IMR-90 (cell line): ENCODE results near the gene PSMC6. TPM values are rescaled to one million over a fixed set of nuclear protein-coding genes. Genes with fewer than 3 reads are reported as not detected.

ENCODE experiments used
- ATAC-seq: fragments of 200-7000 bp; cut with Tn5 transposase; 2 replicates; pipeline ENCODE4 v1.9.1; 2020; ENCODE audit warnings: low read depth, mild to moderate bottlenecking, moderate library complexity
- BruUV-seq: library from RNA; stranded (reverse); fragments of 400-500 nt; replicated peaks from 2 replicates; lab custom pipeline; 2021; lab: Mats Ljungman, UMichigan
- CTCF ChIA-PET: fragments of 300-600 bp; formaldehyde crosslinking; extraction: SDS; loops from one replicate; lab custom pipeline; 2021; ENCODE audit warnings: antibody characterized with exemption; lab: Yijun Ruan, JAX
- POLR2A ChIA-PET: fragments of 300-600 bp; sonication (Branson Sonifier 250); formaldehyde crosslinking; loops from one replicate; lab custom pipeline; 2022; ENCODE audit warnings: antibody characterized with exemption; ENCODE audit not compliant: unreplicated experiment; lab: Charles Lee
- DNase-seq: peaks from one replicate; pipeline ENCODE4 v3.0.0; 2013
- H2AFZ ChIP-seq: replicated peaks from 2 replicates; pipeline ENCODE3; 2013; ENCODE audit warnings: low read length, mild to moderate bottlenecking; ENCODE audit not compliant: poor library complexity
- H2AK5ac ChIP-seq: 2 replicates; pipeline ENCODE4 v1.6.1; 2013; ENCODE audit warnings: low read depth, low read length, inconsistent platforms
- H2AK9ac ChIP-seq: replicated peaks from 2 replicates; pipeline ENCODE3; 2013; ENCODE audit warnings: mild to moderate bottlenecking, low read depth, low read length, moderate library complexity; ENCODE audit not compliant: poor library complexity
- H2BK120ac ChIP-seq: 2 replicates; pipeline ENCODE4 v1.6.1; 2013; ENCODE audit warnings: low read depth, low read length, inconsistent platforms
- H2BK15ac ChIP-seq: 3 replicates; pipeline ENCODE4 v1.6.1; 2013; ENCODE audit warnings: low read depth, low read length, inconsistent platforms
- H2BK20ac ChIP-seq: 2 replicates; pipeline ENCODE4 v1.6.1; 2013; ENCODE audit warnings: low read depth, mild to moderate bottlenecking, inconsistent platforms, low read length, moderate library complexity
- H2BK5ac ChIP-seq: 2 replicates; pipeline ENCODE4 v1.6.1; 2013; ENCODE audit warnings: mild to moderate bottlenecking, low read depth, low read length, inconsistent platforms; ENCODE audit not compliant: poor library complexity, severe bottlenecking
- H3K14ac ChIP-seq: replicated peaks from 2 replicates; pipeline ENCODE4 v1.6.1; 2013; ENCODE audit warnings: low read depth, low read length, inconsistent platforms
- H3K18ac ChIP-seq: 2 replicates; pipeline ENCODE4 v1.6.1; 2013; ENCODE audit warnings: low read depth, low read length, control low read depth
- H3K23ac ChIP-seq: 2 replicates; pipeline ENCODE4 v1.6.1; 2013; ENCODE audit warnings: low read depth, low read length, inconsistent platforms
- H3K27ac ChIP-seq: 2 replicates; pipeline ENCODE4 v1.5.1; 2013; ENCODE audit warnings: mild to moderate bottlenecking, control low read depth, low read length; ENCODE audit not compliant: insufficient read depth
- H3K27me3 ChIP-seq: 2 replicates; pipeline ENCODE4 v1.6.1; 2013; ENCODE audit warnings: low read length; ENCODE audit not compliant: control insufficient read depth, insufficient read depth
- H3K36me3 ChIP-seq: 2 replicates; pipeline ENCODE4 v1.6.1; 2013; ENCODE audit warnings: low read length, mixed read lengths; ENCODE audit not compliant: control insufficient read depth, insufficient read depth
- H3K4ac ChIP-seq: 2 replicates; pipeline ENCODE4 v1.6.1; 2013; ENCODE audit warnings: low read depth, low read length, inconsistent platforms
- H3K4me1 ChIP-seq: 2 replicates; pipeline ENCODE4 v1.6.1; 2013; ENCODE audit warnings: low read length, mixed read lengths; ENCODE audit not compliant: control insufficient read depth, insufficient read depth
- H3K4me2 ChIP-seq: 2 replicates; pipeline ENCODE4 v1.6.1; 2013; ENCODE audit warnings: low read depth, mild to moderate bottlenecking, control low read depth, low read length, moderate library complexity
- H3K4me3 ChIP-seq: 2 replicates; pipeline ENCODE4 v1.5.1; 2013; ENCODE audit warnings: low read depth, mild to moderate bottlenecking, control low read depth, low read length, moderate library complexity; ENCODE audit not compliant: insufficient read depth
- H3K56ac ChIP-seq: 2 replicates; pipeline ENCODE4 v1.6.1; 2013; ENCODE audit warnings: low read length, inconsistent platforms; ENCODE audit not compliant: insufficient read depth; ENCODE audit errors: extremely low read depth
- H3K79me1 ChIP-seq, 2 experiments: 2 replicates each; pipeline ENCODE4 v1.6.1; 2013; ENCODE audit warnings: low read length in 2 of 2, inconsistent platforms in 1 of 2, low read depth in 1 of 2
- H3K9ac ChIP-seq: 2 replicates; pipeline ENCODE4 v1.6.1; 2013; ENCODE audit warnings: low read depth, low read length, control low read depth
- H3K9me1 ChIP-seq: 2 replicates; pipeline ENCODE4 v1.6.1; 2013; ENCODE audit warnings: low read length, inconsistent platforms; ENCODE audit not compliant: insufficient read depth
- H3K9me3 ChIP-seq: 2 replicates; pipeline ENCODE4 v1.6.1; 2013; ENCODE audit warnings: low read length; ENCODE audit not compliant: control insufficient read depth, insufficient read depth
- H4K20me1 ChIP-seq: 2 replicates; pipeline ENCODE4 v1.6.1; 2013; ENCODE audit warnings: low read length, inconsistent platforms; ENCODE audit not compliant: insufficient read depth
- H4K5ac ChIP-seq: 2 replicates; pipeline ENCODE4 v1.6.1; 2013; ENCODE audit warnings: mild to moderate bottlenecking, low read depth, low read length, control low read depth
- H4K8ac ChIP-seq, 2 experiments: 2 replicates each; pipeline ENCODE4 v1.6.1; 2013; ENCODE audit warnings: low read depth in 2 of 2, low read length in 2 of 2, control low read depth in 1 of 2, inconsistent platforms in 1 of 2
- H4K91ac ChIP-seq: 2 replicates; pipeline ENCODE4 v1.6.1; 2013; ENCODE audit warnings: low read depth, low read length, inconsistent platforms; ENCODE audit not compliant: insufficient read depth
- BHLHE40 ChIP-seq: fragments of 150-350 bp; IDR thresholded peaks from 2 replicates; pipeline ENCODE4 v1.6.1; 2016; ENCODE audit warnings: mild to moderate bottlenecking, low read depth, low read length
- CEBPB ChIP-seq: IDR thresholded peaks from 2 replicates; pipeline ENCODE4 v1.6.1; 2012; ENCODE audit warnings: low read depth, low read length, improper control_type of control experiment
- CHD1 ChIP-seq: IDR thresholded peaks from 2 replicates; pipeline ENCODE4 v1.6.1; 2012; ENCODE audit warnings: low read depth, low read length, improper control_type of control experiment
- ELK1 ChIP-seq: fragments of 150-350 bp; IDR thresholded peaks from 2 replicates; pipeline ENCODE4 v1.6.1; 2016; ENCODE audit warnings: low read depth, mild to moderate bottlenecking, low read length, moderate library complexity, borderline replicate concordance
- FOS ChIP-seq: fragments of 150-350 bp; IDR thresholded peaks from 2 replicates; pipeline ENCODE4 v1.6.1; 2016; ENCODE audit warnings: low read depth, low read length
- MAFK ChIP-seq: IDR thresholded peaks from 2 replicates; pipeline ENCODE4 v1.6.1; 2012; ENCODE audit warnings: low read depth, low read length, improper control_type of control experiment
- MAZ ChIP-seq: IDR thresholded peaks from 2 replicates; pipeline ENCODE4 v1.6.1; 2012; ENCODE audit warnings: low read depth, mild to moderate bottlenecking, low read length, improper control_type of control experiment, moderate library complexity, borderline replicate concordance
- MXI1 ChIP-seq: IDR thresholded peaks from 2 replicates; pipeline ENCODE4 v1.6.1; 2012; ENCODE audit warnings: low read depth, mild to moderate bottlenecking, low read length, moderate library complexity, borderline replicate concordance
- NFE2L2 ChIP-seq: fragments of 150-350 bp; IDR thresholded peaks from 2 replicates; pipeline ENCODE4 v1.6.1; 2016; ENCODE audit warnings: low read depth, mild to moderate bottlenecking, low read length
- POLR2A ChIP-seq: IDR thresholded peaks from 2 replicates; pipeline ENCODE4 v1.6.1; 2012; ENCODE audit warnings: mild to moderate bottlenecking, low read depth, low read length
- RAD21 ChIP-seq: IDR thresholded peaks from 2 replicates; pipeline ENCODE4 v1.6.1; 2012; ENCODE audit warnings: low read length, improper control_type of control experiment
- RCOR1 ChIP-seq: IDR thresholded peaks from 2 replicates; pipeline ENCODE4 v1.6.1; 2012; ENCODE audit warnings: mild to moderate bottlenecking, low read length, improper control_type of control experiment; ENCODE audit not compliant: insufficient replicate concordance
- RFX5 ChIP-seq: IDR thresholded peaks from 2 replicates; pipeline ENCODE4 v1.8.0; 2012; ENCODE audit warnings: low read depth, mild to moderate bottlenecking, low read length, moderate library complexity
- SMC3 ChIP-seq: fragments of 150-350 bp; IDR thresholded peaks from 2 replicates; pipeline ENCODE4 v1.6.1; 2016; ENCODE audit warnings: low read depth, mild to moderate bottlenecking, antibody characterized with exemption, low read length, moderate library complexity
- USF2 ChIP-seq: fragments of 150-350 bp; IDR thresholded peaks from 2 replicates; pipeline ENCODE4 v1.6.1; 2017; ENCODE audit warnings: mild to moderate bottlenecking, antibody characterized with exemption, low read length, low read depth
- dilution Hi-C: fragments of 300-500 bp; cut with HindIII; formaldehyde crosslinking; loops from one replicate; pipeline ENCODE4 v1.14.3; 2018; ENCODE audit warnings: low sequenced_read_pairs; ENCODE audit not compliant: unreplicated experiment
- in situ Hi-C: fragments of 300-500 bp; cut with MboI; formaldehyde crosslinking; loops from 3 replicates; pipeline ENCODE4 v1.14.3; 2019; ENCODE audit warnings: low sequenced_read_pairs, inconsistent platforms, mixed read lengths
- intact Hi-C: fragments of 100-400 bp; cut with micrococcal nuclease; formaldehyde crosslinking; loops from 2 replicates; pipeline ENCODE4 v1.10.0; 2022
- polyA plus RNA-seq, 3 experiments: library from polyadenylated mRNA; depleted of rRNA; stranded (reverse); fragments of >200 nt; gene quantifications; 2 replicates each; pipeline ENCODE4 v1.2.3, GENCODE V29; 2012; ENCODE audit warnings: low replicate concordance in 1 of 3
- total RNA-seq: library from RNA; depleted of rRNA; stranded (reverse); fragments of >200 nt; gene quantifications from 2 replicates; pipeline ENCODE4 v1.2.3, GENCODE V29; 2012
- TF ChIP-seq, protein P1 (sequence below): conservative IDR thresholded peaks from 2 replicates; pipeline ENCODE4 v1.5.1; 2012; ENCODE audit warnings: mild to moderate bottlenecking, low read depth, low read length, improper control_type of control experiment

The PSMC6 gene
- total and polyA plus RNA-seq, 2 of the 4 experiments (the other 2 are of a cell fraction) = 62.9 to 85.4 TPM

DNA sequence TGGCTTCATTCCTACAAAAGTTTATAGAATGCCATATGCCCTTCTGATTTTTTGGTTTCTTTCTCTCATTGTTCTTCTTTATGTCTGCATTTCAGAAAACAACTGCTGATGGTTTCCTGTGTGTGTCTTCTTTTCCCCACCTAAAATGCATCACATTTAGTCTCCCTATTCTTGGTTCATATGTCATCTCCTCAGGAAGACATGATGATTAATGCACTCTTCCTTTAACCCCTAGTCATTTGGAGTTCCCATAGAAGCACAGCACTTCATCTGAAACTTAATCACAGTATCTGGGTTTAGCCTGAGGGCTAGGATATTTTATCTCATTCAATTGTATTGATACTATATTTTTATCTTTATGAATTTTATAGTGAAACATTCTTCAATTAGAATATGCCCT is 62.9 kb downstream of the PSMC6 start:
- no peak overlapping the region for H3K4me3 ChIP-seq
- H2AK5ac ChIP-seq = no peak overlapping the region
- ChIA-PET POLR2A (no interaction called here), CTCF (no interaction called here)
- no peak overlapping the region for H4K91ac ChIP-seq
- DNase-seq = no peak
- no TSS peak for BruUV-seq
- peaks cover 5% of the 10 kb centered on the region; the same call in 1 of the 2 replicates for H3K9me1 ChIP-seq
- no peak overlapping the region for H3K4ac ChIP-seq
- H2BK5ac ChIP-seq = no peak overlapping the region
- no peak for ATAC-seq
- H2BK15ac ChIP-seq = no peak overlapping the region
- in situ Hi-C loops (no loop called here), dilution Hi-C loops (no loop called here), intact Hi-C loops (loop anchor here (5.0 kb wide), 1 partner anchor 33 kb away; no protein-coding TSS in a partner anchor)
- H3K36me3 ChIP-seq = peaks cover 1% of the 10 kb centered on the region; the same call in 1 of the 2 replicates
- H3K14ac ChIP-seq = no peak overlapping the region
- H2BK120ac ChIP-seq = no peak overlapping the region
- H2AFZ ChIP-seq = no peak overlapping the region
- peaks cover 0 to 4% of the 10 kb centered on the region in 2 experiments; a peak in 1 of 4 replicates for H3K79me1 ChIP-seq
- no peak overlapping the region for H2BK20ac ChIP-seq
- H3K56ac ChIP-seq = no peak overlapping the region
- H4K5ac ChIP-seq = no peak overlapping the region
- H3K4me2 ChIP-seq = no peak overlapping the region
- H3K23ac ChIP-seq = no peak overlapping the region
- H3K27ac ChIP-seq = no peak overlapping the region
- no peaks in the 10 kb centered on the region for H3K9me3 ChIP-seq
- H3K18ac ChIP-seq = no peak overlapping the region
- no peaks in the 10 kb centered on the region for H4K20me1 ChIP-seq
- H3K27me3 ChIP-seq = no peaks in the 10 kb centered on the region
- TF ChIP-seq MAZ (no peak), CEBPB (no peak), NFE2L2 (no peak), MXI1 (no peak), MAFK (no peak), CHD1 (no peak), BHLHE40 (no peak), RAD21 (no peak), USF2 (no peak), RFX5 (no peak), RCOR1 (no peak), SMC3 (no peak), ELK1 (no peak), FOS (no peak), POLR2A (no peak)
- TF ChIP-seq, protein P1, sequence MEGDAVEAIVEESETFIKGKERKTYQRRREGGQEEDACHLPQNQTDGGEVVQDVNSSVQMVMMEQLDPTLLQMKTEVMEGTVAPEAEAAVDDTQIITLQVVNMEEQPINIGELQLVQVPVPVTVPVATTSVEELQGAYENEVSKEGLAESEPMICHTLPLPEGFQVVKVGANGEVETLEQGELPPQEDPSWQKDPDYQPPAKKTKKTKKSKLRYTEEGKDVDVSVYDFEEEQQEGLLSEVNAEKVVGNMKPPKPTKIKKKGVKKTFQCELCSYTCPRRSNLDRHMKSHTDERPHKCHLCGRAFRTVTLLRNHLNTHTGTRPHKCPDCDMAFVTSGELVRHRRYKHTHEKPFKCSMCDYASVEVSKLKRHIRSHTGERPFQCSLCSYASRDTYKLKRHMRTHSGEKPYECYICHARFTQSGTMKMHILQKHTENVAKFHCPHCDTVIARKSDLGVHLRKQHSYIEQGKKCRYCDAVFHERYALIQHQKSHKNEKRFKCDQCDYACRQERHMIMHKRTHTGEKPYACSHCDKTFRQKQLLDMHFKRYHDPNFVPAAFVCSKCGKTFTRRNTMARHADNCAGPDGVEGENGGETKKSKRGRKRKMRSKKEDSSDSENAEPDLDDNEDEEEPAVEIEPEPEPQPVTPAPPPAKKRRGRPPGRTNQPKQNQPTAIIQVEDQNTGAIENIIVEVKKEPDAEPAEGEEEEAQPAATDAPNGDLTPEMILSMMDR = no peak
- no peak overlapping the region for H2AK9ac ChIP-seq
- H3K9ac ChIP-seq = no peak overlapping the region
- no peak overlapping the region for H4K8ac ChIP-seq
- no peaks in the 10 kb centered on the region for H3K4me1 ChIP-seq
